ENCODE data around the gene DLGAP1. TPM values are rescaled to one million over a fixed set of nuclear protein-coding genes. Genes with fewer than 3 reads are reported as not detected.

The DLGAP1 gene
- total and polyA plus RNA-seq, 2 of the 8 experiments (the other 6 are each of a cell fraction or from before 2014, with no cell fraction given), result 11.8 to 16.9 TPM

GRCh38 chr18:4455113-4455811, at the start of gene DLGAP1 (continued):
- TF ChIP-seq CEBPB (IDR thresholded peaks at IDR 0.05; ENCODE audit: low read depth, low read length) (no peak), EZH2 (IDR thresholded peaks at IDR 0.05; ENCODE audit: low read depth, low read length, severe bottlenecking) (no peak), RAD21 (IDR thresholded peaks at IDR 0.05 in 1 of 2, conservative IDR thresholded peaks at IDR 0.05 in 1 of 2; ENCODE audit: low read depth in 2 of 2, low read length in 2 of 2) (peak; percentile 30 to 57), JUN (IDR thresholded peaks at IDR 0.05; ENCODE audit: low read depth, low read length) (no peak), RFX5 (IDR thresholded peaks at IDR 0.05; ENCODE audit: borderline replicate concordance, low read depth, low read length) (no peak), KDM4A (IDR thresholded peaks at IDR 0.05; ENCODE audit: low read depth, low read length, severe bottlenecking) (peak; percentile 49), CTBP2 (IDR thresholded peaks at IDR 0.05; ENCODE audit: borderline replicate concordance, insufficient read depth, insufficient read length, low read length) (peak; percentile 84), YY1 (IDR thresholded peaks at IDR 0.05; ENCODE audit: low read depth, low read length) (no peak), PHF8 (conservative IDR thresholded peaks at IDR 0.05; ENCODE audit: low read depth, low read length) (peak; percentile 63; the same call in 1 of the 2 replicates), BACH1 (IDR thresholded peaks at IDR 0.05; ENCODE audit: low read length) (peak; percentile 26; the same call in 1 of the 2 replicates)
- TF ChIP-seq, protein P1, sequence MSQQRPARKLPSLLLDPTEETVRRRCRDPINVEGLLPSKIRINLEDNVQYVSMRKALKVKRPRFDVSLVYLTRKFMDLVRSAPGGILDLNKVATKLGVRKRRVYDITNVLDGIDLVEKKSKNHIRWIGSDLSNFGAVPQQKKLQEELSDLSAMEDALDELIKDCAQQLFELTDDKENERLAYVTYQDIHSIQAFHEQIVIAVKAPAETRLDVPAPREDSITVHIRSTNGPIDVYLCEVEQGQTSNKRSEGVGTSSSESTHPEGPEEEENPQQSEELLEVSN (IDR thresholded peaks at IDR 0.05), result peak; percentile 57
